Uterus (tissue), 4 donors: ENCODE measurements around the gene TMEM51. TPM values are rescaled to one million over a fixed set of nuclear protein-coding genes. Genes with fewer than 3 reads are reported as not detected.

Source experiments
- DNase-seq, 2 donors: peaks; one replicate each; pipeline ENCODE4 v3.0.0-alpha.2; 2019 to 2020
- H3K27ac ChIP-seq, 2 donors: fragments of 200-600 bp; sonication (generic); 1 replicate in 1 of 2; 2 replicates in 1 of 2; pipeline ENCODE4 v1.5.1; 2016 to 2018
- H3K27me3 ChIP-seq, 2 donors: fragments of 200-600 bp; sonication (generic); one replicate each; pipeline ENCODE4 v1.5.1; 2018 to 2019; ENCODE audit warnings: control low read depth in 1 of 2
- H3K36me3 ChIP-seq, 2 donors: fragments of 200-600 bp; sonication (generic); one replicate each; pipeline ENCODE4 v1.5.1; 2019; ENCODE audit warnings: control low read depth in 1 of 2
- H3K4me1 ChIP-seq, 2 donors: fragments of 200-600 bp; sonication (generic); one replicate each; pipeline ENCODE4 v1.5.1; 2018 to 2019; ENCODE audit warnings: control low read depth in 1 of 2
- H3K4me3 ChIP-seq, 2 donors: fragments of 200-600 bp; sonication (generic); 1 replicate in 1 of 2; 2 replicates in 1 of 2; pipeline ENCODE4 v1.5.1; 2018 to 2019; ENCODE audit warnings: mild to moderate bottlenecking in 1 of 2
- H3K9me3 ChIP-seq, 2 donors: fragments of 200-600 bp; sonication (generic); one replicate each; pipeline ENCODE4 v1.5.1; 2019; ENCODE audit warnings: control low read depth in 1 of 2
- CTCF ChIP-seq, 4 experiments: fragments of 200-600 bp in 2 of 4; fragments of 450-650 bp in 2 of 4; sonication (generic) in 2 of 4; IDR thresholded peaks; one replicate each; pipeline ENCODE4 v1.5.1; 2016 to 2019; ENCODE audit warnings: antibody characterized with exemption in 4 of 4, mild to moderate bottlenecking in 2 of 4, moderate library complexity in 1 of 4
- POLR2A ChIP-seq, 2 donors: fragments of 450-650 bp; IDR thresholded peaks; one replicate each; pipeline ENCODE4 v1.6.1; 2016; ENCODE audit warnings: antibody characterized with exemption in 2 of 2, mild to moderate bottlenecking in 1 of 2, moderate library complexity in 1 of 2
- intact Hi-C: fragments of 100-400 bp; cut with DNase I; formaldehyde crosslinking; loops from one replicate; pipeline ENCODE4 v1.15.1; 2023; ENCODE audit warnings: low total_unique reads
- total RNA-seq, 4 donors: library from RNA; depleted of rRNA in 3 of 4; stranded (reverse); fragments of >200 nt in 3 of 4; gene quantifications; one replicate each; pipeline versions ENCODE4 v1.1.0 to v1.2.4, GENCODE V29; 2014 to 2023
- donor health status: DM: yes; HTN: yes; CAD: no.

The TMEM51 gene
- total RNA-seq, 4 donors from 2014 or later, result 1.3 to 45.0 (median 9.9) TPM

GRCh38 chr1:15191267-15191666 lies 37.7 kb downstream of the TMEM51 start:
- H3K4me1 ChIP-seq, result peaks cover 0 to 4% of the 10 kb centered on the region in 2 donors
- no peak overlapping the region for H3K27ac ChIP-seq
- intact Hi-C loops, result no loop called here
- H3K4me3 ChIP-seq, result no peak overlapping the region
- no peak for TF ChIP-seq CTCF (IDR thresholded peaks at IDR 0.05)
- no peak for TF ChIP-seq POLR2A (IDR thresholded peaks at IDR 0.05)
- no peaks in the 10 kb centered on the region for H3K36me3 ChIP-seq
- no peaks in the 10 kb centered on the region for H3K9me3 ChIP-seq
- no peaks in the 10 kb centered on the region for H3K27me3 ChIP-seq
- no peak for DNase-seq

- H3K4me1 ChIP-seq, result peaks cover 0 to 4% of the 10 kb centered on the region in 2 donors
- TF ChIP-seq CTCF (IDR thresholded peaks at IDR 0.05) (no peak), POLR2A (IDR thresholded peaks at IDR 0.05) (no peak)
- no peaks in the 10 kb centered on the region for H3K9me3 ChIP-seq
- H3K4me3 ChIP-seq, result no peak overlapping the region
- intact Hi-C loops, result no loop called here
- H3K27me3 ChIP-seq, result no peaks in the 10 kb centered on the region
- no peak overlapping the region for H3K27ac ChIP-seq
- no peaks in the 10 kb centered on the region for H3K36me3 ChIP-seq
- no peak for DNase-seq
These were observed 38.2 kb downstream of the TMEM51 start for GRCh38 chr1:15191770-15192169.

- Histone ChIP-seq H3K27me3 (no peaks in the 10 kb centered on the region), H3K27ac (no peak overlapping the region), H3K36me3 (no peaks in the 10 kb centered on the region), H3K4me3 (no peak overlapping the region), H3K4me1 (no peaks in the 10 kb centered on the region), H3K9me3 (no peaks in the 10 kb centered on the region)
- TF ChIP-seq POLR2A (IDR thresholded peaks at IDR 0.05), result no peak
- TF ChIP-seq CTCF (IDR thresholded peaks at IDR 0.05), result no peak
- no peak for DNase-seq
- intact Hi-C loops, result no loop called here
These were observed 39.5 kb downstream of the TMEM51 start for GRCh38 chr1:15192916-15193550.

GRCh38 chr1:15195420-15196052 lies 42.0 kb downstream of the TMEM51 start:
- H3K4me3 ChIP-seq, result no peak overlapping the region
- H3K36me3 ChIP-seq, result no peaks in the 10 kb centered on the region
- intact Hi-C loops, result no loop called here
- no peaks in the 10 kb centered on the region for H3K4me1 ChIP-seq
- no peaks in the 10 kb centered on the region for H3K9me3 ChIP-seq
- DNase-seq, result peak in 1 of 2 donors; percentile 31
- TF ChIP-seq CTCF (IDR thresholded peaks at IDR 0.05) (no peak), POLR2A (IDR thresholded peaks at IDR 0.05) (no peak)
- no peaks in the 10 kb centered on the region for H3K27me3 ChIP-seq
- no peak overlapping the region for H3K27ac ChIP-seq

- intact Hi-C loops, result no loop called here
- H3K36me3 ChIP-seq, result no peaks in the 10 kb centered on the region
- TF ChIP-seq POLR2A (IDR thresholded peaks at IDR 0.05) (no peak), CTCF (IDR thresholded peaks at IDR 0.05) (no peak)
- no peaks in the 10 kb centered on the region for H3K9me3 ChIP-seq
- H3K4me3 ChIP-seq, result no peak overlapping the region
- no peaks in the 10 kb centered on the region for H3K4me1 ChIP-seq
- DNase-seq, result no peak
- no peaks in the 10 kb centered on the region for H3K27me3 ChIP-seq
- no peak overlapping the region for H3K27ac ChIP-seq
These were observed 42.5 kb downstream of the TMEM51 start for GRCh38 chr1:15196069-15196468.
